GM06990 (cell line): Measurements from ENCODE around the gene BNC2.

Experiments used
- DNase-seq: peaks from one replicate; pipeline ENCODE4 v3.0.0-alpha.2; 2011; ENCODE audit not compliant: insufficient read length; ENCODE audit errors: extremely low read depth
- H3K27me3 ChIP-seq: replicated peaks from 2 replicates; pipeline ENCODE4 v1.6.0; 2011; ENCODE audit warnings: low read length; ENCODE audit not compliant: control insufficient read depth, insufficient read depth
- H3K36me3 ChIP-seq: 2 replicates; pipeline ENCODE4 v1.5.1; 2011; ENCODE audit warnings: low read length; ENCODE audit not compliant: control insufficient read depth, insufficient read depth
- H3K4me3 ChIP-seq: replicated peaks from 2 replicates; pipeline ENCODE4 v1.5.1; 2011; ENCODE audit warnings: low read depth, mild to moderate bottlenecking, control low read depth, low read length
- TF ChIP-seq, protein P1 (sequence below): IDR thresholded peaks from 2 replicates; pipeline ENCODE4 v1.5.1; 2011; ENCODE audit warnings: low read length, control low read depth, mild to moderate bottlenecking, inconsistent platforms; ENCODE audit not compliant: insufficient read depth, poor library complexity, severe bottlenecking

Gene BNC2

DNA sequence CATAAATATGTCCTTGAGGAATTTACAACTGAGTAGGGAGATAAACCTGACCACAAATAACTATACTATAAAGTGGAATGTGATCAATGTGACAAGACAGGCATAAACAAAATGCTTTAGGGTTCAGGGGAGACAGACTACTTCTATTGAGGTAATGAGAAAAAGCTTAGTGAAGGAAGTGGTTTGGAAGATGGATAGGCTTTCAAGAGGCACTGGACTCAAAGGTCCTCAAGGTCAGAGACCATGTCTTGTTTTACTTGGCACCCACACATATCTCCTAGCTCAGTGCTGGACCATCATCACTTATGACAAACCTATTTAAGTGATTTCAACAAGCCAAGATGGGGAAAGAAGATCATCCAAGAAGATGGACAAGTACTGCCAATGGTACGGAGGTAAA, 257.8 kb downstream of the BNC2 start:
- TF ChIP-seq, protein P1, sequence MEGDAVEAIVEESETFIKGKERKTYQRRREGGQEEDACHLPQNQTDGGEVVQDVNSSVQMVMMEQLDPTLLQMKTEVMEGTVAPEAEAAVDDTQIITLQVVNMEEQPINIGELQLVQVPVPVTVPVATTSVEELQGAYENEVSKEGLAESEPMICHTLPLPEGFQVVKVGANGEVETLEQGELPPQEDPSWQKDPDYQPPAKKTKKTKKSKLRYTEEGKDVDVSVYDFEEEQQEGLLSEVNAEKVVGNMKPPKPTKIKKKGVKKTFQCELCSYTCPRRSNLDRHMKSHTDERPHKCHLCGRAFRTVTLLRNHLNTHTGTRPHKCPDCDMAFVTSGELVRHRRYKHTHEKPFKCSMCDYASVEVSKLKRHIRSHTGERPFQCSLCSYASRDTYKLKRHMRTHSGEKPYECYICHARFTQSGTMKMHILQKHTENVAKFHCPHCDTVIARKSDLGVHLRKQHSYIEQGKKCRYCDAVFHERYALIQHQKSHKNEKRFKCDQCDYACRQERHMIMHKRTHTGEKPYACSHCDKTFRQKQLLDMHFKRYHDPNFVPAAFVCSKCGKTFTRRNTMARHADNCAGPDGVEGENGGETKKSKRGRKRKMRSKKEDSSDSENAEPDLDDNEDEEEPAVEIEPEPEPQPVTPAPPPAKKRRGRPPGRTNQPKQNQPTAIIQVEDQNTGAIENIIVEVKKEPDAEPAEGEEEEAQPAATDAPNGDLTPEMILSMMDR: no peak
- Histone ChIP-seq H3K4me3 (no peak overlapping the region), H3K27me3 (no peaks in the 10 kb centered on the region), H3K36me3 (no peaks in the 10 kb centered on the region)
- no peak for DNase-seq

DNA sequence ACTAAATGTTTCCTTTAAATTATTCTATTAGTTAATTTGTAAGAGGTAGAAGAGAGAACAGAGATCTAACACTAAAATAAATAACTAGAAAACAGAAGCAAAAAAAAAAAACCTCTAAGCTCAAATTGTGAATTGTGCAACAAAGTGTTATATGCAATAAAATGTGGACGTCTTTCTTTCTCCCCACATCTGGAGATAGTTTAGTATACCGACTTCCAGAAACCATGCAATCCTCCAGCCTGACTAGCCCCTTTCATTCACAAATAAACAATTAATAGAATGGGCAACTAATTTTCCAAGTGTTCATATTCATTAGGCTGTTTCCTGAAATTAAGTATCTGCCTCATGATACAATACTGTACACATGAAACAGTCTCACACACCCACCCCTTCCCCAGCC, 258.5 kb downstream of the BNC2 start:
- TF ChIP-seq, protein P1: no peak

DNA sequence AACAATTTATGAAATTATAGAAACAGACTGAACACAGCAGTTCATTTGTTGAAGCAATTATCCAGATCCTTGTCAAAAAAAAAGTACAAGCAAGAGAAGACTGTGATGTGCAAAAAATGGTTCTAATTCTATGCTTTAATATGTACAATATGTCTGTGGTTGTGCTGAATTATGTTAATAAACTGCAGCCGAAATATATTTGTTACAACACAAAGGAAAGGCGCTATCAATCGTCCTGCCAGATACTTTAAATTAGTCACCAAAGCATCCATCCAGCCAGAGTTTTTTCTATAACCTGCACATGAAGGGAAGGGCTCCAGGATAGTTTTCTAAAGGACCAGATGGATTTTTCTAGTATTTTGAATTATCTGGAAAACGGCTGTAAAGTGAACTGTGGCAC, 259.5 kb downstream of the BNC2 start:
- Histone ChIP-seq H3K4me3 (no peak overlapping the region), H3K27me3 (no peaks in the 10 kb centered on the region), H3K36me3 (no peaks in the 10 kb centered on the region)
- TF ChIP-seq, protein P1: no peak
- DNase-seq: no peak

More for the DNA sequence above, 258.5 kb downstream of the BNC2 start:
- DNase-seq: no peak
- Histone ChIP-seq H3K36me3 (no peaks in the 10 kb centered on the region), H3K4me3 (no peak overlapping the region), H3K27me3 (no peaks in the 10 kb centered on the region)

DNA sequence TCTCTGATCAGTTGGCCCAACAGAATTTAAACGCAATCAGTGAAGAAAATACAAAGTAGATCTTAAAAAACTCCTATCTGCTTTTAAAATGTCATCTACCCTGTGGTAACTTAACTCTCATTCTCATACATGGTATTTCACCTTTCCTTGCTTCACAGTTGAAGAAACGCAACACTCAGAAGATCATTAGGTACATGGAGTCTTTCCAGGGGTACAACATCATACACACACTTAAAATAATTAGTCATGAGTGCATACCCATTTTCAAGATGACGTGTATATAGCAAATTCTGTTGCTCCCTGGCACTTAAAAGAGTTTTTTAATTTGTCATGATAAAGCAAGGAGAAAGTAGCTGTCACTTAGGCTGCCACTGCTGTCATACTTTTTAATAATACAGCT, 259.9 kb downstream of the BNC2 start:
- H3K4me3 ChIP-seq: no peak overlapping the region
- H3K36me3 ChIP-seq: no peaks in the 10 kb centered on the region
- no peak for DNase-seq
- H3K27me3 ChIP-seq: no peaks in the 10 kb centered on the region
- TF ChIP-seq, protein P1: no peak

DNA sequence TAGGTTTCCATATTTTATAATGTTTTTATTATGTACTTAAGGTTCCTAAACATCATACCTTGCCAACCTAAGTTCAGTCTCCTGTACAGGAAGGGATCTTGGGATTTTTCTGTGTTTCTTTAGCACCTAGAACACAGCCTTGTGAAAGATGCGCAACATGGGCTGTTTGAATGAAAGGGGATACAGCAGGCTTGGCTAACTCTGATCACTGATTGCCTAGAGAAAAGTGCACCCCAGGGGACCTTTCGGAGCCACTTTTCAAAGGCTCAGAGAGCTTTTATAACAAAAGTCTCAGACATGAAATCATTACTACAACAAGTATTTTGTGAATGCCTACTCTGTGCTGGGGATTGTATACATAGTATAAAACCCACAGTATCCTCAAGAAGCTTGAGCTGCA, 261.6 kb downstream of the BNC2 start:
- H3K4me3 ChIP-seq: no peak overlapping the region
- no peaks in the 10 kb centered on the region for H3K27me3 ChIP-seq
- no peaks in the 10 kb centered on the region for H3K36me3 ChIP-seq
- TF ChIP-seq, protein P1: no peak
- no peak for DNase-seq

DNA sequence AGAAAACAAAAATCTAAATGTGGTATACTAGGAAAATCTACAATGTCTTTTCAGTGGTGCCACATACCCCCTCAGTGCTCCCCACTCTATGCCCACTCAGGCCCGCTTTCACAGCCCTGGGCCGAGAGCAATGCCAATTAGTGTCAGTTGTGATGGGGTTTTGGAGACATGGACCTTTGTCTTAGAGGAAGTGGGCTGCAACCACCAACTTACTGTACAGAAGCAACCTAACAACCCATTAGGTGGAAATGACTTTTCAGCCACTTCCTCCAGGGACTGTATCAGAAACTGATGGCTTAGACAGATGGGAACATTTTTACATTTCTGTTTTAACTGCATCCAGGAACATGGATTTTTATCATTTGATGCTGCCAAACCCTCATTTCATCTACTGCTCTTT, 268.0 kb downstream of the BNC2 start:
- Histone ChIP-seq H3K36me3 (no peaks in the 10 kb centered on the region), H3K4me3 (no peak overlapping the region), H3K27me3 (no peaks in the 10 kb centered on the region)
- TF ChIP-seq, protein P1: no peak
- DNase-seq: no peak
